OCI-LY1 (cell line): ENCODE measurements around the gene RPAIN.

Source experiments
- H2AFZ ChIP-seq: fragments of 200-600 bp; sonication (generic), shearing (Covaris generic); 2 replicates; pipeline ENCODE4 v1.6.0; 2014; ENCODE audit warnings: antibody characterized with exemption, mild to moderate bottlenecking, low read length
- H3F3A ChIP-seq: fragments of 200-600 bp; sonication (generic), shearing (Covaris generic); 2 replicates; pipeline ENCODE4 v1.6.0; 2014; ENCODE audit warnings: mild to moderate bottlenecking, antibody characterized with exemption, low read length, moderate library complexity; ENCODE audit not compliant: insufficient read depth
- H3K27ac ChIP-seq: fragments of 200-600 bp; sonication (generic); 2 replicates; pipeline ENCODE4 v1.5.1; 2014; ENCODE audit warnings: low read length, mixed run types, mild to moderate bottlenecking, low read depth; ENCODE audit not compliant: poor library complexity, severe bottlenecking
- H3K27me3 ChIP-seq: fragments of 200-600 bp; sonication (generic); 2 replicates; pipeline ENCODE4 v1.6.0; 2014; ENCODE audit warnings: antibody characterized with exemption, mild to moderate bottlenecking, low read length, moderate library complexity; ENCODE audit not compliant: insufficient read depth
- H3K36me3 ChIP-seq: fragments of 200-600 bp; sonication (generic); 2 replicates; pipeline ENCODE4 v1.6.1; 2014; ENCODE audit warnings: mild to moderate bottlenecking, antibody characterized with exemption, low read length, moderate library complexity, mixed read lengths; ENCODE audit not compliant: insufficient read depth
- H3K4me1 ChIP-seq: fragments of 200-600 bp; sonication (generic); 2 replicates; pipeline ENCODE4 v1.5.1; 2014; ENCODE audit warnings: mild to moderate bottlenecking, low read length, moderate library complexity; ENCODE audit not compliant: insufficient read depth, severe bottlenecking
- H3K4me2 ChIP-seq: fragments of 200-600 bp; sonication (generic), shearing (Covaris generic); 2 replicates; pipeline ENCODE4 v1.6.1; 2014; ENCODE audit warnings: low read length
- H3K4me3 ChIP-seq: fragments of 200-600 bp; sonication (generic); 2 replicates; pipeline ENCODE4 v1.5.1; 2014; ENCODE audit warnings: low read length, low read depth, mild to moderate bottlenecking, mixed read lengths; ENCODE audit not compliant: poor library complexity, severe bottlenecking
- H3K79me2 ChIP-seq: fragments of 200-600 bp; shearing (Covaris generic); 2 replicates; pipeline ENCODE4 v1.6.1; 2016; ENCODE audit warnings: mixed run types, low read length, mixed read lengths; ENCODE audit not compliant: insufficient read depth
- H3K9ac ChIP-seq: fragments of 200-600 bp; sonication (generic), shearing (Covaris generic); 2 replicates; pipeline ENCODE4 v1.6.1; 2014; ENCODE audit warnings: mild to moderate bottlenecking, low read length, mixed read lengths
- H3K9me2 ChIP-seq: fragments of 200-600 bp; sonication (generic), shearing (Covaris generic); 2 replicates; pipeline ENCODE4 v1.6.1; 2014; ENCODE audit warnings: low read depth, mild to moderate bottlenecking, low read length, mixed read lengths
- H3K9me3 ChIP-seq: fragments of 200-600 bp; shearing (Covaris generic); 2 replicates; pipeline ENCODE4 v1.6.1; 2014; ENCODE audit warnings: low read length, mixed read lengths
- H4K20me1 ChIP-seq: fragments of 200-600 bp; sonication (generic), shearing (Covaris generic); 2 replicates; pipeline ENCODE4 v1.6.0; 2016; ENCODE audit warnings: mild to moderate bottlenecking, low read length; ENCODE audit not compliant: insufficient read depth
- CTCF ChIP-seq: fragments of 200-600 bp; sonication (generic), shearing (Covaris generic); IDR thresholded peaks from 2 replicates; pipeline ENCODE4 v1.5.1; 2017; ENCODE audit warnings: mild to moderate bottlenecking, antibody characterized with exemption, low read length, moderate library complexity, mixed read lengths
- EZH2 ChIP-seq: fragments of 200-600 bp; sonication (generic), shearing (Covaris generic); IDR thresholded peaks from 2 replicates; pipeline ENCODE4 v1.8.0; 2017; ENCODE audit warnings: borderline replicate concordance, mixed run types, mild to moderate bottlenecking, antibody characterized with exemption, low read length, moderate library complexity, mixed read lengths

The RPAIN gene

GRCh38 chr17:5466295-5466694 lies 46.3 kb downstream of the RPAIN start:
- H3K4me1 ChIP-seq = peaks cover 34% of the 10 kb centered on the region
- no peak for TF ChIP-seq EZH2
- TF ChIP-seq CTCF = no peak
- peak overlapping the region; percentile 98; the same call in 1 of the 2 replicates for H3K9ac ChIP-seq
- peaks cover 61% of the 10 kb centered on the region for H3K79me2 ChIP-seq
- H3K27ac ChIP-seq = no peak overlapping the region
- H3K4me3 ChIP-seq = peak overlapping the region; percentile 96
- peak overlapping the region; percentile 86 for H3K4me2 ChIP-seq
- H4K20me1 ChIP-seq = no peaks in the 10 kb centered on the region
- peaks cover 4% of the 10 kb centered on the region; the same call in 1 of the 2 replicates for H3F3A ChIP-seq
- no peaks in the 10 kb centered on the region for H3K9me3 ChIP-seq
- no peaks in the 10 kb centered on the region for H3K9me2 ChIP-seq
- H3K36me3 ChIP-seq = peaks cover 17% of the 10 kb centered on the region
- no peak overlapping the region for H2AFZ ChIP-seq
- H3K27me3 ChIP-seq = no peaks in the 10 kb centered on the region

- peak overlapping the region; percentile 86 for H3K4me2 ChIP-seq
- no peaks in the 10 kb centered on the region for H3K9me3 ChIP-seq
- H3K79me2 ChIP-seq = peaks cover 59% of the 10 kb centered on the region
- H3K27me3 ChIP-seq = no peaks in the 10 kb centered on the region
- no peak overlapping the region for H3K27ac ChIP-seq
- no peak for TF ChIP-seq CTCF
- TF ChIP-seq EZH2 = no peak
- peak overlapping the region; percentile 98 for H3K9ac ChIP-seq
- H3K36me3 ChIP-seq = peaks cover 16% of the 10 kb centered on the region
- H2AFZ ChIP-seq = no peak overlapping the region
- no peaks in the 10 kb centered on the region for H3K9me2 ChIP-seq
- peaks cover 4% of the 10 kb centered on the region; the same call in 1 of the 2 replicates for H3F3A ChIP-seq
- peak overlapping the region; percentile 96 for H3K4me3 ChIP-seq
- H4K20me1 ChIP-seq = no peaks in the 10 kb centered on the region
- H3K4me1 ChIP-seq = peaks cover 34% of the 10 kb centered on the region
These were observed 47.4 kb downstream of the RPAIN start for GRCh38 chr17:5467416-5467815.

- Histone ChIP-seq H3F3A (peaks cover 4% of the 10 kb centered on the region; the same call in 1 of the 2 replicates), H3K27ac (peak overlapping the region; percentile 14), H3K36me3 (peaks cover 13% of the 10 kb centered on the region), H3K9me3 (no peaks in the 10 kb centered on the region), H3K79me2 (peaks cover 54% of the 10 kb centered on the region), H3K4me3 (peak overlapping the region; percentile 96), H3K9me2 (no peaks in the 10 kb centered on the region), H3K27me3 (no peaks in the 10 kb centered on the region), H3K9ac (peak overlapping the region; percentile 98), H2AFZ (no peak overlapping the region), H3K4me2 (peak overlapping the region; percentile 86), H4K20me1 (no peaks in the 10 kb centered on the region), H3K4me1 (peaks cover 34% of the 10 kb centered on the region)
- TF ChIP-seq CTCF = no peak
- TF ChIP-seq EZH2 = no peak
These were observed 48.1 kb downstream of the RPAIN start for GRCh38 chr17:5468075-5468473.
